Adrenal gland (tissue), 5 donors: Measurements from ENCODE around the gene CENPT.

ENCODE experiments used
- CTCF ChIP-seq, 6 experiments: fragments of 450-650 bp in 4 of 6; fragments of 200-600 bp in 2 of 6; sonication (generic) in 1 of 6; IDR thresholded peaks; 1 replicate in 5 of 6; 2 replicates in 1 of 6; pipeline versions ENCODE4 v1.5.1 to v1.8.0; 2016 to 2021; ENCODE audit warnings: antibody characterized with exemption in 6 of 6, mild to moderate bottlenecking in 2 of 6, moderate library complexity in 1 of 6
- POLR2A ChIP-seq, 2 donors: fragments of 450-650 bp; IDR thresholded peaks; one replicate each; pipeline ENCODE4 v1.6.1; 2017; ENCODE audit warnings: antibody characterized with exemption in 2 of 2, mild to moderate bottlenecking in 2 of 2, moderate library complexity in 1 of 2
- donor health status: DM: no; HTN: no; CAD: no.

GRCh38 chr16:67801241-67801640, 46.3 kb downstream of the CENPT start:
- TF ChIP-seq CTCF (IDR thresholded peaks at IDR 0.05), result no peak
- TF ChIP-seq POLR2A (IDR thresholded peaks at IDR 0.05), result no peak
